ENCODE data around the gene ALS2.
"Not testable (repeated sequence)": the region's sequence is repeated elsewhere in the genome, so short reads cannot be mapped to it uniquely, and the experiment has no call there.

Gene ALS2

GRCh38 chr2:201820383-201821007, 39.8 kb upstream of the ALS2 start:
- no peak overlapping the region for H3K4me3 ChIP-seq (ENCODE audit: low read depth, low read length)
- no peak for TF ChIP-seq POLR2A (IDR thresholded peaks at IDR 0.05; ENCODE audit: extremely low read depth, insufficient read length)
- TF ChIP-seq, protein P1, sequence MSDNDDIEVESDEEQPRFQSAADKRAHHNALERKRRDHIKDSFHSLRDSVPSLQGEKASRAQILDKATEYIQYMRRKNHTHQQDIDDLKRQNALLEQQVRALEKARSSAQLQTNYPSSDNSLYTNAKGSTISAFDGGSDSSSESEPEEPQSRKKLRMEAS (IDR thresholded peaks at IDR 0.05; ENCODE audit: low read depth, low read length) = no peak
- TF ChIP-seq MYC (IDR thresholded peaks at IDR 0.05; ENCODE audit: low read depth, low read length) = no peak
- TF ChIP-seq, protein P2, sequence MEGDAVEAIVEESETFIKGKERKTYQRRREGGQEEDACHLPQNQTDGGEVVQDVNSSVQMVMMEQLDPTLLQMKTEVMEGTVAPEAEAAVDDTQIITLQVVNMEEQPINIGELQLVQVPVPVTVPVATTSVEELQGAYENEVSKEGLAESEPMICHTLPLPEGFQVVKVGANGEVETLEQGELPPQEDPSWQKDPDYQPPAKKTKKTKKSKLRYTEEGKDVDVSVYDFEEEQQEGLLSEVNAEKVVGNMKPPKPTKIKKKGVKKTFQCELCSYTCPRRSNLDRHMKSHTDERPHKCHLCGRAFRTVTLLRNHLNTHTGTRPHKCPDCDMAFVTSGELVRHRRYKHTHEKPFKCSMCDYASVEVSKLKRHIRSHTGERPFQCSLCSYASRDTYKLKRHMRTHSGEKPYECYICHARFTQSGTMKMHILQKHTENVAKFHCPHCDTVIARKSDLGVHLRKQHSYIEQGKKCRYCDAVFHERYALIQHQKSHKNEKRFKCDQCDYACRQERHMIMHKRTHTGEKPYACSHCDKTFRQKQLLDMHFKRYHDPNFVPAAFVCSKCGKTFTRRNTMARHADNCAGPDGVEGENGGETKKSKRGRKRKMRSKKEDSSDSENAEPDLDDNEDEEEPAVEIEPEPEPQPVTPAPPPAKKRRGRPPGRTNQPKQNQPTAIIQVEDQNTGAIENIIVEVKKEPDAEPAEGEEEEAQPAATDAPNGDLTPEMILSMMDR (IDR thresholded peaks at IDR 0.05; ENCODE audit: low read depth, low read length) = no peak
- DNase-seq (ENCODE audit: low read depth) = no peak

DNA sequence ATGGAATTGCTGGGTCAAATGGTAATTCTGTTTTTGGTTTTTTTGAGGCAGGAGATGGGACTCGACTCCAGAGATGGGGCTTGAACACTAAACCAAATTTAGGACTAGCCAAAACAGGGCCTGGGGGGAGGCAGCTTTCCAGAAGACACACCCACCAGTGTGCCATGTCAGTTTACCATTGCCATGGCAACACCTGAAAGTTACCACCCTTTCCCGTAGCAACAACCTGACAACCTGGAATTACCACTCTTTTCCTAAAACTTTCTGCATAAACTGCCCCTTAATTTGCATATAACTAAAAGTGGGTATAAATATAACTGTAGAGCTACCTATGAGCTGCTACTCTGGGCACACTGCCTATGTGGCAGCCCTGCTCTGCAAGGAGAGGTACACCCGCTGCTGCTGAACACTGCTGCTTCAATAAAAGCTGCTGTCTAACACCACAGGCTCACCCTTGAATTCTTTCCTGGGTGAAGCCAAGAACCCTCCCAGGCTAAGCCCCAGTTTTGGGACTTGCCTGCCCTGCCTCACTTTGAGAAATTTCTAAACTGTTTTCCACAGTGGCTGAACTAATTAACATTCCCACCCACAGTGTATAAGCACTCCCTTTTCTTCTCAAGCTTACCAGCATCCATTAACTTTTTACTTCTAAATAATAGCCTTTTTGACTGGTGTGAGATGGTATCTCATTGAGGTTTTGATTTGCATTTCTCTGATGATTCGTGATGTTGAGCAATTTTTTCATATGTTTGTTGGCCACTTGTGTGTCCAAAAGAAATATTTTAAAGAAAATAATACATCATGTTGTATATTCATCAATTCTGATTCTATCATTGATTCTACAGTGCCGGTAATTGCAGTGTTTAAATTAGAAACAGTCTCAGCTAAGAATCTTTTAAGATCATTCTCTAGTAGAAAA, 36.2 kb upstream of the ALS2 start:
- DNase-seq (ENCODE audit: low read depth) = no peak
- no peak for TF ChIP-seq POLR2A (IDR thresholded peaks at IDR 0.05; ENCODE audit: extremely low read depth, insufficient read length)
- TF ChIP-seq, protein P2 (IDR thresholded peaks at IDR 0.05; ENCODE audit: low read depth, low read length) = no peak
- no peak for TF ChIP-seq MYC (IDR thresholded peaks at IDR 0.05; ENCODE audit: low read depth, low read length)
- H3K4me3 ChIP-seq (ENCODE audit: low read depth, low read length) = no peak overlapping the region

DNA sequence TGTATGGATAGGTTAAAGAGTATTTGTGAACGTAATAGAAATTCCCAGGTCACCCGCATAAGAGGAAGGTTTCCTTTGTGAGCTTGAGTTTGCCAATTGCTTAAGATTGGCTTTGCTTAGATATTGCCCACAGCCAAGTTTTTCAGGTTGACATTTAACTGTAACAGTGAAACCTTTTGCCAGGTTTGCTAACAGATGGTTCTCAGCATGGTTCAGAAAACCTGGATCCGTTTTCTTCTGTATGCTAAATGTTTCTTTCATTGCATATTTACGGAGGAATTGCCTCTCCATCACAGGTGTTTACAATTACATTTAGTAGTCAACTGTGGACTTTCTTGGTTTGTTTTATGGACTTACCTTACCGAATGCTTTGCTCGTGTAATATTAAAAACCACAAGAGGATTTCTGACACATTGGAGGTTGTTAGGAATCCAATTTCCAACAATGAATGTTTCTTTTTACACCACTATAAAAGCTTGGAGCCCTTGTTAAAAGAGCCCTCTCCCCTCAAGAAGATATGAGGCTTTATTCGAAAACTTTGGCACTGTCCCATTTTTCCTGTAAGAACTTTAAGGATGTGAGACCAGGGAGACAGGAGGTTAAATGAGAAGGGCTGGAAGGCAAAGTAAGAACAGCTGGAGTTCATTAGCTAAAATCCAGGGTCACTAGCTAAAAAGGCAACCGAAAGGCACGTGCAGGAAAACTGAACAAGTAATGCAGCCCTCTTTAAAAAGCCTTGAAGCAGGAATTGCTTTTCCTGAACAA, 33.4 kb upstream of the ALS2 start:
- DNase-seq (ENCODE audit: low read depth) = no peak
- TF ChIP-seq, protein P1 (IDR thresholded peaks at IDR 0.05; ENCODE audit: low read depth, low read length) = no peak
- TF ChIP-seq MYC (IDR thresholded peaks at IDR 0.05; ENCODE audit: low read depth, low read length) (no peak), POLR2A (IDR thresholded peaks at IDR 0.05; ENCODE audit: extremely low read depth, insufficient read length) (no peak)
- TF ChIP-seq, protein P2 (IDR thresholded peaks at IDR 0.05; ENCODE audit: low read depth, low read length) = no peak
- H3K4me3 ChIP-seq (ENCODE audit: low read depth, low read length) = no peak overlapping the region

- DNase-seq (ENCODE audit: low read depth); H3K4me3 ChIP-seq (ENCODE audit: low read depth, low read length): not testable (repeated sequence)
These were observed 29.9 kb upstream of the ALS2 start for GRCh38 chr2:201810604-201811003.

DNA sequence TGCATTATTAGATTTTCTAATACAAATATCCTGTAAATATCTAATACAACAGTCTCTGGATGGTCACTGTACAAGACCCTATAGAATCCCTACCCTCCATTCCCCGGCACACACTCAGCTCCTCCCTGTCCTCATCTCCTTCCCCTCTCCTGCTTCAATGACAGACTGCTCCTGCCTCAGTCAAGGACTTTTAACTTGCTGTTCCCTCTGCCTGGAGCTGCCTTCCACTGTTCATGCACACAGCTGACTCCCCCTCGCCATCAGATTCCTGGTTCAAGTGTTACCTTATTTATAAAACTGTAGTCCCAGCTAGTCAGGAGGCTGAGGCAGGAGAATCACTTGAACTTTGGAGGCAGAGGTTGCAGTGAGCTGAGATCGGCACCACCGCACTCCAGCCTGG, 28.9 kb upstream of the ALS2 start:
- H3K4me3 ChIP-seq (ENCODE audit: low read depth, low read length) = no peak overlapping the region
- DNase-seq (ENCODE audit: low read depth) = no peak
- TF ChIP-seq MYC (IDR thresholded peaks at IDR 0.05; ENCODE audit: low read depth, low read length) = no peak
- no peak for TF ChIP-seq POLR2A (IDR thresholded peaks at IDR 0.05; ENCODE audit: extremely low read depth, insufficient read length)
- TF ChIP-seq, protein P2 (IDR thresholded peaks at IDR 0.05; ENCODE audit: low read depth, low read length) = no peak
- TF ChIP-seq, protein P1 (IDR thresholded peaks at IDR 0.05; ENCODE audit: low read depth, low read length) = no peak

DNA sequence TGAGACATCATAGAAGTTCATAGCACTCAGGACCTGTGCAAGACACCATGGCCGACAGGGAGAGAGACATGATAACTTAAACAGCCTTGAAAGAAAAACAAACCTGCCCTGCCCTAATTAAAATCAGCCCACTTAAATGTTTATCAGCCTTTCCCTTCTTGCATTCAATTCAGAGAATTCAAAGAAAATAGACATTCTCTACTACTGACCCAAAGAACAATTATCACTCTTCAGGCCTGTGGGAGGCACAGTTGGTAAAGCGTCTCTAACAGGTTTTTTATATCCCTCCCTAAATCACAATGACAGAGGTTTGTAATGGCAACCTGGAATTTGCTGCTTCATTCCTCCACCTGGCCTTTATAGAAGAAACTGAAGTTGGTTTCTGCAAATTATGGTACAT, 27.3 kb upstream of the ALS2 start:
- H3K4me3 ChIP-seq (ENCODE audit: low read depth, low read length) = no peak overlapping the region
- no peak for DNase-seq (ENCODE audit: low read depth)
- TF ChIP-seq, protein P2 (IDR thresholded peaks at IDR 0.05; ENCODE audit: low read depth, low read length) = no peak
- TF ChIP-seq MYC (IDR thresholded peaks at IDR 0.05; ENCODE audit: low read depth, low read length) (no peak), POLR2A (IDR thresholded peaks at IDR 0.05; ENCODE audit: extremely low read depth, insufficient read length) (no peak)
- TF ChIP-seq, protein P1 (IDR thresholded peaks at IDR 0.05; ENCODE audit: low read depth, low read length) = no peak

Measured in NB4 (cell line).